Esophagus muscularis mucosa (tissue), 3 donors: ENCODE measurements around the gene LTBP1.

Source experiments
- POLR2AphosphoS5 ChIP-seq, 2 donors: sonication (generic); formaldehyde crosslinking; IDR thresholded peaks; one replicate each; pipeline ENCODE4 v1.6.1; 2017; ENCODE audit warnings: antibody characterized with exemption in 2 of 2
- TF ChIP-seq, protein P1 (sequence below), 3 experiments: fragments of 200-600 bp in 2 of 3; fragments of 450-650 bp in 1 of 3; sonication (generic) in 2 of 3; IDR thresholded peaks; one replicate each; pipeline ENCODE4 v1.5.1; 2017 to 2019; ENCODE audit warnings: antibody characterized with exemption in 3 of 3, mild to moderate bottlenecking in 2 of 3, moderate library complexity in 1 of 3

GRCh38 chr2:33448220-33448899 is 501.6 kb downstream of the LTBP1 start:
- no peak for TF ChIP-seq POLR2AphosphoS5 (IDR thresholded peaks at IDR 0.05)
- TF ChIP-seq, protein P1, sequence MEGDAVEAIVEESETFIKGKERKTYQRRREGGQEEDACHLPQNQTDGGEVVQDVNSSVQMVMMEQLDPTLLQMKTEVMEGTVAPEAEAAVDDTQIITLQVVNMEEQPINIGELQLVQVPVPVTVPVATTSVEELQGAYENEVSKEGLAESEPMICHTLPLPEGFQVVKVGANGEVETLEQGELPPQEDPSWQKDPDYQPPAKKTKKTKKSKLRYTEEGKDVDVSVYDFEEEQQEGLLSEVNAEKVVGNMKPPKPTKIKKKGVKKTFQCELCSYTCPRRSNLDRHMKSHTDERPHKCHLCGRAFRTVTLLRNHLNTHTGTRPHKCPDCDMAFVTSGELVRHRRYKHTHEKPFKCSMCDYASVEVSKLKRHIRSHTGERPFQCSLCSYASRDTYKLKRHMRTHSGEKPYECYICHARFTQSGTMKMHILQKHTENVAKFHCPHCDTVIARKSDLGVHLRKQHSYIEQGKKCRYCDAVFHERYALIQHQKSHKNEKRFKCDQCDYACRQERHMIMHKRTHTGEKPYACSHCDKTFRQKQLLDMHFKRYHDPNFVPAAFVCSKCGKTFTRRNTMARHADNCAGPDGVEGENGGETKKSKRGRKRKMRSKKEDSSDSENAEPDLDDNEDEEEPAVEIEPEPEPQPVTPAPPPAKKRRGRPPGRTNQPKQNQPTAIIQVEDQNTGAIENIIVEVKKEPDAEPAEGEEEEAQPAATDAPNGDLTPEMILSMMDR (IDR thresholded peaks at IDR 0.05) = no peak
